NCI-H1048 (cell line): ENCODE measurements around the gene PPP1R12C.

Experiments
- DNase-seq: peaks from one replicate; lab custom pipeline; 2025; lab: John Stamatoyannopoulos, UW

The PPP1R12C gene

GRCh38 chr19:55146705-55147273 is 29.4 kb upstream of the PPP1R12C start:
- DNase-seq: no peak

GRCh38 chr19:55146078-55146704 is 28.8 kb upstream of the PPP1R12C start:
- DNase-seq: peak; percentile 35

DNA sequence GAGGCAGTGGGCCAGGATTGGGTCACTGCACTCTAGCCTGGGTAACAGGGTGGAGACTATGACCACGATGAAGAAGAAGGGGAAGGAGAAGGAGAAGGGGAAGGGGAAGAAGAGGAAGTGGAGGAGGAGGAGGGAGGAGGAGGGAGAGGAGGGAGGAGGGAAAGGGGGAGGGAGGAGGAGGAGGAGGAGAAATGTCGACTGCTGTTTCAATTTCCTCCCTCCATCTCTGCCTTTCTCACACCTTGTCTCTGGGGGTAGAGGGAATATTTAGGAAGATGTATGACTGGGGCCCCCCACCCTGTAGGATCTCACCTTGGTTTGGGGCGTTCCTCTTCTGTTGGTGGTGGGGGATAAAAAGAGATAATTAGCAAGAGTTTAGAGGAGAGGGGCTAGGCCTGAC is 27.8 kb upstream of the PPP1R12C start:
- DNase-seq: no peak

DNA sequence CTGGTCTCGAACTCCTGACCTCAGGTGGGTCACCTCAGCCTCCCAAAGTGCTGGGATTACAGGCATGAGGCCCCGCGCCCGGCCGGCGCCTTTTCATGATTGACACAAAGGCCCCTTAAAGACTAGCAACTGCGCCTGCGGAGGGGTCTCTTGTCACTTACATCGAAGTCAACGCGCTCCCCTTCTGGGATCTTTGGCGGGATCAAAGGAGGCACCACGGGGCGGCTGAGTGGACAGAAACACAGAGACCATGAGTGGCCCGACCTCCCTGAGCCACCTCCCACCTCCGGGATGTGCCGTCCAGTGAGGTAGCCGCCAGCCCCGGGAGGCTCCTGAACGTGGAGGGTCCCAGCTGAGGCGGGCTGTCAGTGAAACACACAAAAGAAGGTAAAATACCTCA is 24.3 kb upstream of the PPP1R12C start:
- DNase-seq: no peak

DNA sequence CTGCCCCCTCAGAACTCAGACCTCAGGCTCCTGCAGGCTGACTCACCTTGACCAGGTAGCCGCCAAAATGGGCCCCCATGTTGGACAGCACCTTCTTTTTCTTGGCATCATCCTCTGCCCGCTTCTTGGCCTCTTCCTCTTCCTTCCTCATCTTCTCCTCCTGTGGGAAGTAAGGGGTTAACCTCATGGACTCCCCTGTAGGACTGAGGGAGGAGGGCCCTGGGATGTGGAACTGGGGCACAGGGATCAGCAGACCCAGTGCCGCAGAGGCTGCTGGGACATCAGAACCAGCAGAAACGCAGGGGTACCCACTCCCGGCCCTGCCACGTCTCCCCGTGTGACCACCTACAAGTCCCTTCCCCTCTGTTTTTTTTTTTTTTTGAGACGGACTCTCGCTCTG is 20.5 kb upstream of the PPP1R12C start:
- no peak for DNase-seq

DNA sequence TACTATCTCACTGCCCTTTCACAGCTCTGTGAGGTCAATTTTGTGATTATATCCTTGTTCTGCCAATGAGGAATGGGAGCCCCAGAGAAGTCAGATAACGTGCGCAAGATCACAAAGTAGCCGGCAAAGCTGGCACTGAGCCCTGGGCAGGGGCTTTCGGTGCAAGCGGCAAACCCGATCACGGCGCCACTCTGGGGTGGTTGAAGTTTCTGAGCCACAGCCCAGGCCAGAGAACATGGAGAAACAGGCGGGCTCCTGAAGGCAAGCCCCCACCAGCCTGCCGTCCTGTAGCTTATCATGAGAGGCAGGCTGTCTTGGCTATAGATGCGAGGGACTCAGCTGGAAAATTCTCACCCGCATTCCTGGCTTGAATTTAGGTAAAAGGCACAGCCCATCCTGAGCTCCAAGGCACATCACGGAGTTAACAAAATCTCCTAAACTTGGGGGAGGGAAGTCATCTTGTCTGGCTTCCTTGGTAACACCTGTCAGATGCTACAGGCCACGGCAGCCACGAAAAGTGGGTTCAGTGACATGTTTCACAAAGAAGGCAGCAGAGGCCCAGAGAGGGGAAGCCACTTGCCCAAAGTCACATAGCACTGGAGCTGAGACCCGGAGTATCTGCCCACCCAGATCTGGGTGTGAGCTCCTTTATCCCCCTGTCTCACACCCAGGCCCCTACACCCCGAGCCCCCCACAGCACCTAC is 19.1 kb upstream of the PPP1R12C start:
- no peak for DNase-seq

DNA sequence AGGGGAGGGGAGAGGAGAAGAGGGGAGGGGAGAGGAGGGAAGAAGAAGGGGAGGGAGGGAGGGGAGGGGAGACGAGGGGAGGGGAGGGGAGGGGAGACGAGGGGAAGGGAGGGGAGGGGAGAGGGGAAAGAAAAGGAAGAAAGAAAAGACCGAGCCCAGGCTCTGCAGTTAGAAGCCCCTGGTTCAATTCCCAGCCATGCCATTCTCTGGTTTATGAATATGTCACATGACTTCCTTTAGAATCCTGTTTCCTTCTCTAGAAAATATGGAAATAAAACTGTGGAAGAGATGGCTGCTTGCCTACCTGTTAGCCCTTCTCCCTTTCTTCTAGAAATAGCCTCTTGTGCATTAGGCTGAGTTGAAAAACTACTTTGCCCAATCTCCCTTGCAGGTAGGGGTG is 17.3 kb upstream of the PPP1R12C start:
- no peak for DNase-seq

GRCh38 chr19:55133639-55134444 is 16.4 kb upstream of the PPP1R12C start:
- DNase-seq: no peak

DNA sequence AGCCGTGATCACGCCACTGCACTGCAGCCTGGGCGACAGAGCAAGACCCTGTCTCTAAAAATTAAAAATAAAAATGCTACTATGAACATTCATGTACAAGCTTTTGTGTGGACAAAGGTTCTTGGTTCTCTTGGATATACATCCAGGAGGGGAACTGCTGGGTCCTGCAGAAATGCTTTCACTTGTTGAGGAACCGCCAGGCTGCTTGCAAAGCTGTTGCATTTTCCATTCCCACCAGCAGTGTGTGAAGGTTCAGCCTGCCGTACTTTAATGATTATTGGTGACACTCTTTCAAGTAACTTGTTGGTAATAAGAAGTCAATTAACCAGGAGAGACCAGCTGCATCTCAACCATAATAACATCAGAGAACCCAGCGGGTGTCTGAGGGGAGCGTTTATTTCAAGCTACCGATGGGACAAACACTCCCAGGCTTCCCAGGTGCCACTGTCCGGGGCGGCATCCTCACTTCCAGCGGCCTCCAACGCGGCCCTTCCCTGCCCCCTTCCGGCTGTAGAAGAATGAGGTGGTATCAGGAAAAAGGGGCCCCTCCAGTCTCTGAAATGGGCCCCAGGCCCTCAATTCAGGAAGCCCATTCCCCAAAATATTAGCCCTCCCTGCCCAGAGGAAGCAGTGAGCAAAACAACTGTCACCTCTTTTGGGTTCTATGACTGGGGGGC is 15.2 kb upstream of the PPP1R12C start:
- DNase-seq: no peak

- DNase-seq: no peak
Observed at GRCh38 chr19:55131421-55131820, 14.0 kb upstream of the PPP1R12C start.

GRCh38 chr19:55119053-55119452 is 1.6 kb upstream of the PPP1R12C start:
- DNase-seq: no peak

GRCh38 chr19:55118401-55118991 is 1.1 kb upstream of the PPP1R12C start:
- no peak for DNase-seq

GRCh38 chr19:55117663-55118391 is 390 bp upstream of the PPP1R12C start:
- peak; percentile 93 for DNase-seq

DNA sequence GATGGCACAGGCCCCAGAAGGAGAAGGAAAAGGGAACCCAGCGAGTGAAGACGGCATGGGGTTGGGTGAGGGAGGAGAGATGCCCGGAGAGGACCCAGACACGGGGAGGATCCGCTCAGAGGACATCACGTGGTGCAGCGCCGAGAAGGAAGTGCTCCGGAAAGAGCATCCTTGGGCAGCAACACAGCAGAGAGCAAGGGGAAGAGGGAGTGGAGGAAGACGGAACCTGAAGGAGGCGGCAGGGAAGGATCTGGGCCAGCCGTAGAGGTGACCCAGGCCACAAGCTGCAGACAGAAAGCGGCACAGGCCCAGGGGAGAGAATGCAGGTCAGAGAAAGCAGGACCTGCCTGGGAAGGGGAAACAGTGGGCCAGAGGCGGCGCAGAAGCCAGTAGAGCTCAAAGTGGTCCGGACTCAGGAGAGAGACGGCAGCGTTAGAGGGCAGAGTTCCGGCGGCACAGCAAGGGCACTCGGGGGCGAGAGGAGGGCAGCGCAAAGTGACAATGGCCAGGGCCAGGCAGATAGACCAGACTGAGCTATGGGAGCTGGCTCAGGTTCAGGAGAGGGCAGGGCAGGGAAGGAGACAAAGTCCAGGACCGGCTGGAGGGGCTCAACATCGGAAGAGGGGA is 1.1 kb downstream of the PPP1R12C start:
- DNase-seq: no peak

- DNase-seq: no peak
Observed at GRCh38 chr19:55115446-55116065, 1.9 kb downstream of the PPP1R12C start.

- DNase-seq: no peak
Observed at GRCh38 chr19:55114566-55115145, 2.8 kb downstream of the PPP1R12C start.

GRCh38 chr19:55113570-55114039 is 3.8 kb downstream of the PPP1R12C start:
- DNase-seq: no peak

DNA sequence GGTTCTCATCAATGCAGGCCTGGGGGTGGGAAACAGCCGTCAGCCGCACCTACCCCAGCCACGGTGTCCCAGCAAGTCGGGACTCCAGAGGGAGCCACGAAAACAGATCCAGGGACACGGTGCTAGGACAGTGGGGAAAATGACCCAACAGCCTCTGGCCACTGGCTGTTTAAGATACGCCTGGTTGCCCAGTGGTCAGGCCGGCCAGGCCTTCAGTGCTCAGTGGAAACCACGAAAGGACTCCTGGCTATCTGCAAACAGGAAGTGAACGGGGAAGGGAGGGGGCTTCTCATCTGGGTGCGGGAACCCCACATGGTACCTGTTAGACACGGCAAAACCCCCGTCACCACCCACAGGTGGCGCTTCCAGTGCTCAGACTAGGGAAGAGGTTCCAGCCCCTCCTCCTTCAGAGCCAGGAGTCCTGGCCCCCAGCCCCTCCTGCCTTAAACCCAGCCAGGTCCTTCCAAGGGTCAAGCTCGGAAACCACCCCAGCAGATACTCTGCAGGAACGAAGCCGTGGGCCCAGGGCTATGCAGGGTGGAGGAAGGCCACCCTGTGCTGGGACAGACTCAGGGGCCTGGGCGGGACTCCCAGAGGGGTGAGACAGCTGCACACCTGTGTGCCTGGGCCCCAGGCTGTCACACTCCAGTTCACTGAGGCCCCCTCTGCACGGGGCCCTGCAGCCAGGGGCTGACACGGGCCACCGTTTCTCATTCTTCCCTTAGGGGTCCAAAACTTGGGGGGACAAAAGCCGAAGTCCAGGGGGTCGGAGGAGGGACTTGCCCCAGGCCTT is 4.5 kb downstream of the PPP1R12C start:
- no peak for DNase-seq
